Muscle of back (tissue), 11 donors: ENCODE data around the gene CEBPA. TPM values are rescaled to one million over a fixed set of nuclear protein-coding genes. Genes with fewer than 3 reads are reported as not detected.

Experiments
- DNase-seq, 3 donors: peaks; one replicate each; pipeline versions ENCODE4 v3.0.0 to v3.0.0-alpha.2; 2013
- polyA plus RNA-seq, 10 donors: library from polyadenylated mRNA; unstranded; fragments of 120-200 nt; gene quantifications; one replicate each; pipeline ENCODE4 v1.2.1, GENCODE V29; 2013; ENCODE audit not compliant: insufficient read length in 10 of 10

Gene CEBPA
- polyA plus RNA-seq, 10 donors = 3.2 to 12.9 (median 4.6) TPM

GRCh38 chr19:33273881-33274662 is 28.3 kb downstream of the CEBPA start:
- peak; percentile 38 to 77 (median 75) for DNase-seq

- no peak for DNase-seq
Observed at GRCh38 chr19:33273065-33273736, 29.1 kb downstream of the CEBPA start.

DNA sequence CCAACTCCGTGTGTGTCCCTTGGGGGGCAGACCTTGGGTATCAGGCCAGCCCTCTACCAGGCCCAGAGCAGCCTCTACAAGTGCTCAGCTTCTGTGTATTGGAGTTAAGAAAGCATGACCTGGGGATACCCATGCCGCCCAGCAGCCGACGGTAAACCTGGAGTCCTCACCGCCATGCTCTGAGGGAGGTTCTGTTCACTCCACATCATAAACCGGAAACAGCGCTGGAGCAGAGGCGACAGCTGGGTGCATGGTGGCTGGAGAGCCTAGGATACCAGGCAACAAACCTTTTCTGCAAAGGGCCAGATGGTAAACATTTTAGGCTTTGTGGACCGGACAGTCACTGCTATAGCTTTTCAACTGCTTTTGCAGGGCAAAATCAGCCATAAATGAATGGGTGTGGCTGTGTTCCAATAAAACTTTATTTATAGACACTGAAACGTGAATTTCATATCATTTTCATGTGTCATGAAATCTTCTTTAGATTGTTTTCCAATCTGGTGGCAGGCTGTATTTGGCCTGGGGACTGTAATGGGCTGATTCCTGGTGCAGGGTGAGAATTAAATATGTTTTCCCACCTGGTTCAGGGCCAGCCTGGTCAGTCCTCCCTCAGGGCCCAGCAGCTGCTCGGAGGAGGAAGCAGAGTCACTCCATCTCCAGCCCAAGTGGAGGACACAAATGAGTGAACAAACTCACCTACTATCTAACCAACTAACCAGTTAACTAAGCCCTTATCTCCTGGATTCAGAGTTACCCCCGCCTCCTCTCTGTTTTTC is 30.9 kb downstream of the CEBPA start:
- no peak for DNase-seq

- DNase-seq = no peak
Observed at GRCh38 chr19:33270769-33271168, 31.6 kb downstream of the CEBPA start.

- DNase-seq = no peak
Observed at GRCh38 chr19:33269016-33269415, 33.3 kb downstream of the CEBPA start.

DNA sequence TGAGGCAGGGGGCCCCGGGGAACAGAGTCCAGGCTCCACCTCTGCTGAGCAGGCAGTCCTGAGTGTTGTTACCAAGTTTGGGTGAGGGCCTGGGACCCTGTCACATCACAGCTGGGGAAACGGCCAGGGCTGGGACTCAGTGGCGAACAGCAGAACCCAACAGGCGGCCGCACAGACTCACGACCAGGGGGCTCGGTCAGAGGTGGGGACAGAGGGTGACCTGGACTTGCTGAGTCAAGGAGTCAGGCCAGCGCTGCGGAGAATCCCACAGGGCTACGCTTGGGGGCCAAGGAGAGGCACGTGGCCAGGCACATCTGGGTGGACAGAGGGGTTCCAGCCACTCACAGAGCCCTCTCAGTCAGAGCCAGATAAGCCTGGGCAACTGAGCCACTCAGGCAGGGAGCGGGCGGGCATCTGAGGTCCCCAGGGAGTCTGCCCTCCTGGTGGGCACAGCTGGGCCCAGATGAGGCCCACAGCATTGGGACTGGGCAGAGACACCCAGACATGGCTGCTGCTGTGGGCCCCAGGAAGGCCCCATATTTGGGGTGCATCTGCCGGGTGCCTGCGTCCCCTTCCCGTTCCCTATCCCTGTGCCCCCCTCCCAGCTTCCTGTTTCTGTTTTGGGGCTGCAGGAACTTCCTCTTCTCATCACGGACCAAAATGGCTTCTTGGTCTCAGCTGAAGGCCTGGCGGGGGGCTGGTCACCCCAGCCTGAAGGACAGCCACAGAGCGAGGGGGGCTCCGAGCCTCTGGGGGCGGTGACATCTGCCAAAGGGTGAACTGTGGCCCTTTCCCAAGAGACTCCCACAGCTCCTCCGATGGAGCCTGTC is 34.0 kb downstream of the CEBPA start:
- DNase-seq = no peak

GRCh38 chr19:33267706-33268105 is 34.6 kb downstream of the CEBPA start:
- no peak for DNase-seq

GRCh38 chr19:33266974-33267484 is 35.3 kb downstream of the CEBPA start:
- no peak for DNase-seq

- no peak for DNase-seq
Observed at GRCh38 chr19:33264881-33265445, 37.4 kb downstream of the CEBPA start.

DNA sequence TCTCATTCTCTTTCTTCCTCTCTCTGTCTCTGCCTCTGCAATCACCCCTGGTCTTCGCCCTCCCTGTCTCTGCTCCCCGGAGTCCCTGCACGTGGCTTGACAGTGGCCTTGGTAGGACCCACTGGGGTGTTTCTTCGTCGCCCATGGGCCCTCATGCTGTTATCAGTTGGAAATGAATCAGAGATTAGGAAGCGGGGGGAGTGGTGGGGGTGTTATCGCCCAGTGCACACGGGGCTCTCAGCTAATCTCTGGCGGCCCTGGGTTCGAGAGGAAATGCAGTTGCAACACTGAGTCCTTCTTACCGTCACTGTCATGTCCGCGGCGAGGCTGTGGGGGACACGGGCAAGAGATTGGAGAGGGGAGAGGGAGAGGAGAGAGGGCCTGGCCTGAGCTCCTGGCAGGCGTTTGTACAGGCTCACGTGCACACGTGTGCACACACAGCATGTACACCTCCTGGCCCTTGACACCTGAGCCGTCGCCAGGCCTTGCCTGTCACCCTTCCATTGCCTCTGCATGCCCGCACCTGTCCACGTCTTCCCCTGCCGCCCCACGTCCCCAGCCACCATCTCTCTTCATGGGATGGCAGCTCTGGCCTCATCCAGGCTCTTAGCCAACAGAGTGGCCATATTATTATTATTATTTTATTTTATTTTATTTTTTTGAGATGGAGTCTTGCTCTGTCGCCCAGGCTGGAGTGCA is 38.9 kb downstream of the CEBPA start:
- no peak for DNase-seq

DNA sequence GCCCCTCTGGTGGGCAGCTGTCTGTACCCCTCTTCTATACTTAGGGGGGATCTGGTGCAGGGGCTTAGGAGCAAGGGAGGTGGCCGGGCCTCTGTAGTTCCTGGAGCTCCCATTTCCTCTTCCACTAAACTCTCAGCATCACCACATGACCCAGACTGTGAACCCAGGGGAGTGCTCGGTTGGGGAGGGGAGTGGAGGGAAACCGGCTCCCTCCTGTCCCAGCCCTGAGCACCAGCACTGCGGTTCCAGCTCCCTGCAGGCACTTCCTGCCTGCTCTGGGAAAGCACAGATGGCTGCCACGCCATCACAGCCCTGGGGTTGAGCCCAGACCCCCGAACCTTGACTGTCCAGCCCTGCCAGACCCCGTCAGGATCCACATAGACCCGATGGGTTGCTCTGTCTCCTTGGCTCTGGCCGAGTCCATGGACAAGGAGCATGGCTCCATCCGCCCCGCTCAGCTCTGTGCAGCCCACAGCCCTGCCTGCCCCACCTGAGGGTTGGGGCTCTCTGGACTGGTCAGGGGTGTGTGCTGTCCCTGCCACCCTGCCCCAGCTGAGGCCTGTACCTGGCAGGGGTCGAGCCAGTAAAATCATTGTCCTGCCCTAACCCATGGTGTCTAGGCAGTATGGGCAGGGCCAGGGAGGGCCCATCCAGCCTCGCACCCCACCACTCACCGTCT is 40.7 kb downstream of the CEBPA start:
- no peak for DNase-seq

GRCh38 chr19:33260628-33261418 is 41.5 kb downstream of the CEBPA start:
- DNase-seq = no peak

DNA sequence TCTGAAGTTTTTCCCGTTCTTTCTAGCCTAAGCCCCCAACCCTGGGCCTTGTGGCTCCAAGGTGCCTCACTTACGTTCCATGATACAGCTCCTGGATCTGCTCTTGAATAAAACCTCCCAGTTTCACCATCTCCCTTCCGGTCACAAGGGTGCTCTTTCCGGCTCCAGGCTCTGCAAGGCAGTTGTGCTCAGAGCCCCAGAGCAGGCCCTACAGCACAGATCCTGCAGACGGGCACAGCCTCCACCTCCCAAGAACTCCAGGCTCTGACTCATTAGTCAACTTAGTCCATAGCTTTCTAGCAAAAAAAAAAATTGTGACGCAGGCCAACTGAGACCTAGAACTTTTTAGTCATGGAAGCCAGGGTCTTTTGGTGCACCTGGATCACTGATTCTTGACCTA is 42.8 kb downstream of the CEBPA start:
- no peak for DNase-seq

DNA sequence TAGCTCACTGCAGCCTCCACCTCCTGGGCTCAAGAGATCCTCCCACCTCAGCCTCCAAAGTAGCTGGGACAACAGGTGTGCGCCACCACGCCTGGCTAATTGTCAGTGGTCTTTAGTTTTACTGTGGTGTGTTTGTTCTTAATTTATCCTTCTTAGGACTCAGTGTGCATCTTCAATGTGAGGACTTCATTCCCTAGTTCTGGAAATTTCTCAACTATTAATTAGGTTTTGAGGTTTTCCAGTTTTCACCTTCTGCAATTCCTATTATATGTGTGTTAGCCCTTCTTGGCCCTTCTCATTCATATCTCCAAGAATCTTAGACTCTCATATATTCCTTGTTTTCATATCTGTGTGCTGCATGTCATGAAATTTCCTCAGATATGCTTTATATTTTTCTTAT is 44.5 kb downstream of the CEBPA start:
- no peak for DNase-seq

DNA sequence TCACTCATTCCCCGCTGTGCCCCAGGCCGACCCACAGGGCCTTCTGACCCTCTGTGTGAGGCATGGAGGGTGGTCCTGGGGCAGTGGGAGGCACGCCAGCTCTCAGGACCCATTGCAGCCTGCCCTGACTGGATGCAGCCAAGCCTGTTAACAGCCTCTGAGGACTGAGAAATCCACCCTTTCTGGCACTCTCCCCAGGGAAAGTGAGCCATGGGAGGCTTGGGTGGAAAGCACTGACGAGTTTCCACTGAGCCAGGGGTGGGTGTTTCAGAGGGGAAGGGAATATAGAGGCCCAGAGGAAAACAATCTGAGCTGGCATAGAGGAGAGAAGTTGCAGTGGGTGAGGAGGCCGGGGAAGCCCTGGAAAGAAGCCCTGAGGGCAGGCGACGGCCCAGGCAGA is 46.1 kb downstream of the CEBPA start:
- no peak for DNase-seq

DNA sequence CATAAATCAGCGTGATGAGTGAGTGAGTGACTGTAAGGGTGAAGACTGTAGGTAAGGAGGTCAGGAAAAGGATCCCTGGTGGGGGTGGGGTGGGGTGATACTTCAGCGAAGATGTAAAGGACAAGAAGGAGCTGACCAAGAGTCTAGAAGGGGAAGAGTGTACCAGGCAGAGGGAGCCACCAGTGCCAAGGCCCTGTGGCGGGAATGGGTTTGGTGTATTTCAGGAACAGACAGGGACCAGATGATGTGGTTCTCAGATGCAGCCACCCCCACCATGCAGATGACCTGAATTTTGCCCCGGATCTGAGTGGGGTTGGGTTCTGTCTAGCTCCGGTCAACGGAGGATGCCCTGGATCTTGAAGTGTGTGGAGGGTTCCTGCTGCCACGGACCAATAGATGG is 46.6 kb downstream of the CEBPA start:
- no peak for DNase-seq

- DNase-seq = no peak
Observed at GRCh38 chr19:33254245-33254824, 48.0 kb downstream of the CEBPA start.

- no peak for DNase-seq
Observed at GRCh38 chr19:33252971-33253370, 49.4 kb downstream of the CEBPA start.
